ENCODE results near the gene CCDC74A.
"Not testable (repeated sequence)": the region's sequence is repeated elsewhere in the genome, so short reads cannot be mapped to it uniquely, and the experiment has no call there.

The CCDC74A gene

GRCh38 chr2:131527131-131528001 lies at the start of gene CCDC74A:
TSS of gene CCDC74A (plus strand) at chr2:131527888. CDS start at chr2:131527971, 83 bp downstream.
- peak; percentile 10 for DNase-seq (ENCODE audit: low read depth)

- DNase-seq (ENCODE audit: low read depth) = not testable (repeated sequence)
Measured at GRCh38 chr2:131478074-131478849, 49.4 kb upstream of the CCDC74A start.

- not testable (repeated sequence) for DNase-seq (ENCODE audit: low read depth)
Measured at GRCh38 chr2:131478850-131479461, 48.7 kb upstream of the CCDC74A start.

- DNase-seq (ENCODE audit: low read depth) = not testable (repeated sequence)
Measured at GRCh38 chr2:131480351-131480750, 47.3 kb upstream of the CCDC74A start.

- DNase-seq (ENCODE audit: low read depth) = not testable (repeated sequence)
Measured at GRCh38 chr2:131482506-131483155, 45.1 kb upstream of the CCDC74A start.

GRCh38 chr2:131483981-131484820 lies 43.5 kb upstream of the CCDC74A start:
- DNase-seq (ENCODE audit: low read depth) = not testable (repeated sequence)

- DNase-seq (ENCODE audit: low read depth) = not testable (repeated sequence)
Measured at GRCh38 chr2:131484906-131485460, 42.7 kb upstream of the CCDC74A start.

- not testable (repeated sequence) for DNase-seq (ENCODE audit: low read depth)
Measured at GRCh38 chr2:131486201-131486902, 41.3 kb upstream of the CCDC74A start.

- no peak for DNase-seq (ENCODE audit: low read depth)
Measured at GRCh38 chr2:131488306-131489205, 39.1 kb upstream of the CCDC74A start.

- DNase-seq (ENCODE audit: low read depth) = not testable (repeated sequence)
Measured at GRCh38 chr2:131490616-131491468, 36.8 kb upstream of the CCDC74A start.

GRCh38 chr2:131491469-131491836 lies 36.2 kb upstream of the CCDC74A start:
- not testable (repeated sequence) for DNase-seq (ENCODE audit: low read depth)

- not testable (repeated sequence) for DNase-seq (ENCODE audit: low read depth)
Measured at GRCh38 chr2:131492015-131492417, 35.7 kb upstream of the CCDC74A start, which contains the start of gene MZT2A. TSS of gene MZT2A (minus strand) at chr2:131492397. CDS start at chr2:131492376, 21 bp downstream.

- peak; percentile 86 for DNase-seq (ENCODE audit: low read depth)
Measured at GRCh38 chr2:131492418-131493198, 35.1 kb upstream of the CCDC74A start.

- no peak for DNase-seq (ENCODE audit: low read depth)
Measured at GRCh38 chr2:131493199-131493968, 34.3 kb upstream of the CCDC74A start.

GRCh38 chr2:131495506-131495905 lies 32.2 kb upstream of the CCDC74A start:
- not testable (repeated sequence) for DNase-seq (ENCODE audit: low read depth)

- not testable (repeated sequence) for DNase-seq (ENCODE audit: low read depth)
Measured at GRCh38 chr2:131498321-131498973, 29.2 kb upstream of the CCDC74A start.
